ENCODE results near the gene GNAQ.

GNAQ gene

GRCh38 chr9:77944556-77945243 is 86.9 kb downstream of the GNAQ start:
- TF ChIP-seq EZH2 (IDR thresholded peaks at IDR 0.05; ENCODE audit: borderline replicate concordance, low read depth, low read length, severe bottlenecking) (no peak), CTCF (IDR thresholded peaks at IDR 0.05; ENCODE audit: borderline replicate concordance, extremely low read depth, low read length, poor library complexity, severe bottlenecking) (peak; percentile 29)
- Histone ChIP-seq H3K9ac (ENCODE audit: low read depth, low read length) (no peak overlapping the region), H3K4me2 (ENCODE audit: insufficient read depth, low read length) (no peak overlapping the region), H3K79me2 (ENCODE audit: insufficient read depth, low read length) (peaks cover 99% of the 10 kb centered on the region), H3K27ac (ENCODE audit: low read length) (no peak overlapping the region), H3K9me3 (ENCODE audit: insufficient read depth, low read length, severe bottlenecking) (no peaks in the 10 kb centered on the region), H3K4me1 (ENCODE audit: insufficient read depth, low read length) (peaks cover 46% of the 10 kb centered on the region), H3K4me3 (ENCODE audit: low read depth in 1 of 2, low read length in 2 of 2) (no peak overlapping the region), H3K36me3 (ENCODE audit: insufficient read depth, low read length) (no peaks in the 10 kb centered on the region), H2AFZ (ENCODE audit: low read depth, low read length) (no peak overlapping the region), H3K27me3 (ENCODE audit: insufficient read depth, low read length, poor library complexity) (no peaks in the 10 kb centered on the region), H4K20me1 (ENCODE audit: insufficient read depth, low read length) (peaks cover 50% of the 10 kb centered on the region)
- DNase-seq (peak; percentile 53), ATAC-seq (ENCODE audit: insufficient read depth, low read depth) (peak; percentile 77)

GRCh38 chr9:77943057-77943456 is 88.6 kb downstream of the GNAQ start:
- ATAC-seq (ENCODE audit: insufficient read depth, low read depth) (peak; percentile 36; the same call in 1 of the 3 replicates), DNase-seq (no peak)
- H3K36me3 ChIP-seq (ENCODE audit: insufficient read depth, low read length): 0 out of 2 replicates have a peak, but pooled peaks cover 8% of the 10 kb centered on the region
- H3K27me3 ChIP-seq (ENCODE audit: insufficient read depth, low read length, poor library complexity): no peaks in the 10 kb centered on the region
- H3K4me3 ChIP-seq (ENCODE audit: low read depth in 1 of 2, low read length in 2 of 2): no peak overlapping the region
- no peak overlapping the region for H2AFZ ChIP-seq (ENCODE audit: low read depth, low read length)
- H3K4me1 ChIP-seq (ENCODE audit: insufficient read depth, low read length): peaks cover 42% of the 10 kb centered on the region
- no peak overlapping the region; the same call in 1 of the 2 replicates for H3K27ac ChIP-seq (ENCODE audit: low read length)
- H3K9me3 ChIP-seq (ENCODE audit: insufficient read depth, low read length, severe bottlenecking): no peaks in the 10 kb centered on the region
- no peak for TF ChIP-seq CTCF (IDR thresholded peaks at IDR 0.05; ENCODE audit: borderline replicate concordance, extremely low read depth, low read length, poor library complexity, severe bottlenecking)
- no peak for TF ChIP-seq EZH2 (IDR thresholded peaks at IDR 0.05; ENCODE audit: borderline replicate concordance, low read depth, low read length, severe bottlenecking)
- H3K4me2 ChIP-seq (ENCODE audit: insufficient read depth, low read length): no peak overlapping the region
- H3K79me2 ChIP-seq (ENCODE audit: insufficient read depth, low read length): peaks cover 99% of the 10 kb centered on the region
- peaks cover 47% of the 10 kb centered on the region for H4K20me1 ChIP-seq (ENCODE audit: insufficient read depth, low read length)
- no peak overlapping the region for H3K9ac ChIP-seq (ENCODE audit: low read depth, low read length)

- H3K4me3 ChIP-seq (ENCODE audit: low read depth in 1 of 2, low read length in 2 of 2): no peak overlapping the region
- TF ChIP-seq CTCF (IDR thresholded peaks at IDR 0.05; ENCODE audit: borderline replicate concordance, extremely low read depth, low read length, poor library complexity, severe bottlenecking) (no peak), EZH2 (IDR thresholded peaks at IDR 0.05; ENCODE audit: borderline replicate concordance, low read depth, low read length, severe bottlenecking) (no peak)
- peak overlapping the region; percentile 44; the same call in 1 of the 2 replicates for H3K27ac ChIP-seq (ENCODE audit: low read length)
- no peak overlapping the region for H2AFZ ChIP-seq (ENCODE audit: low read depth, low read length)
- H3K9me3 ChIP-seq (ENCODE audit: insufficient read depth, low read length, severe bottlenecking): no peaks in the 10 kb centered on the region
- no peak overlapping the region for H3K4me2 ChIP-seq (ENCODE audit: insufficient read depth, low read length)
- ATAC-seq (ENCODE audit: insufficient read depth, low read depth): no peak
- H3K36me3 ChIP-seq (ENCODE audit: insufficient read depth, low read length): peaks cover 9% of the 10 kb centered on the region; the same call in 1 of the 2 replicates
- H3K9ac ChIP-seq (ENCODE audit: low read depth, low read length): no peak overlapping the region
- no peaks in the 10 kb centered on the region for H3K27me3 ChIP-seq (ENCODE audit: insufficient read depth, low read length, poor library complexity)
- H3K79me2 ChIP-seq (ENCODE audit: insufficient read depth, low read length): peaks cover 97% of the 10 kb centered on the region
- no peak for DNase-seq
- H3K4me1 ChIP-seq (ENCODE audit: insufficient read depth, low read length): peaks cover 10% of the 10 kb centered on the region
- H4K20me1 ChIP-seq (ENCODE audit: insufficient read depth, low read length): peaks cover 16% of the 10 kb centered on the region
These were observed 92.4 kb downstream of the GNAQ start for GRCh38 chr9:77939149-77939668.

All from DND-41 (cell line).